Psoas muscle (tissue), 8 donors: Measurements from ENCODE around the gene HCN3. TPM values are rescaled to one million over a fixed set of nuclear protein-coding genes. Genes with fewer than 3 reads are reported as not detected.

Experiments used
- ATAC-seq, 4 donors: fragments of 200-7000 bp; cut with Tn5 transposase; one replicate each; pipeline ENCODE4 v1.9.1; 2020; ENCODE audit warnings: moderate library complexity in 3 of 4, mild to moderate bottlenecking in 2 of 4
- DNase-seq, 2 donors: peaks; one replicate each; pipeline ENCODE4 v3.0.0-alpha.2; 2020
- H3K27ac ChIP-seq: fragments of 200-600 bp; one replicate; pipeline ENCODE4 v1.8.0; 2022
- H3K27me3 ChIP-seq, 3 donors: fragments of 200-600 bp in 1 of 3; one replicate each; pipeline versions ENCODE4 v1.6.1 to v1.8.0; 2013 to 2022; ENCODE audit warnings: low read length in 2 of 3, mild to moderate bottlenecking in 2 of 3, moderate library complexity in 1 of 3; ENCODE audit not compliant: insufficient read depth in 3 of 3
- H3K36me3 ChIP-seq, 2 donors: fragments of 200-600 bp in 1 of 2; one replicate each; pipeline versions ENCODE4 v1.6.1 to v1.8.0; 2013 to 2022; ENCODE audit warnings: low read depth in 1 of 2, mild to moderate bottlenecking in 1 of 2, moderate library complexity in 1 of 2; ENCODE audit not compliant: insufficient read depth in 1 of 2
- H3K4me1 ChIP-seq: fragments of 200-600 bp; one replicate; pipeline ENCODE4 v1.8.0; 2022
- H3K4me3 ChIP-seq: fragments of 200-600 bp; one replicate; pipeline ENCODE4 v1.8.0; 2022; ENCODE audit warnings: mild to moderate bottlenecking
- H3K9me3 ChIP-seq: fragments of 200-600 bp; one replicate; pipeline ENCODE4 v1.8.0; 2022
- WGBS, 3 donors: extraction: QIAGEN DNeasy Blood & Tissue Kit; methylation state at CpG; one replicate each; pipeline versions ENCODE4 v1.1.6 to v1.1.7; 2013; 5-methylcytosine and 5-hydroxymethylcytosine counted together
- intact Hi-C, 2 donors: fragments of 100-400 bp; cut with DNase I; formaldehyde crosslinking; loops; one replicate each; pipeline versions ENCODE4 v1.11.0 to v1.14.2; 2022
- polyA plus RNA-seq, 3 donors: library from polyadenylated mRNA; stranded (reverse); fragments of 200-250 nt; gene quantifications; one replicate each; pipeline ENCODE4 v1.2.3, GENCODE V29; 2013
- total RNA-seq, 4 donors: library from RNA; stranded (reverse); fragmentation: NEBNext Ultra II Directional in 2 of 4; extraction: Animal tissue kit (Norgen Biotek cat#: 25700) in 2 of 4; gene quantifications; one replicate each; pipeline versions ENCODE4 v1.2.1 to v1.2.4, GENCODE V29; 2021 to 2023
- TF ChIP-seq, protein P1 (sequence below): fragments of 200-600 bp; IDR thresholded peaks from one replicate; pipeline ENCODE4 v1.8.0; 2022; ENCODE audit warnings: antibody characterized with exemption
- donor health status: healthy with polysubstance abuse.
- donor health status: DM: no; HTN: no; CAD: no; lungs with moderate emphysema.
- donor health status: Bipolar disorder and iron deficiency.
- donor health status: healthy.
- donor health status: DM: yes; HTN: yes; CAD: no.
- donor health status: DM: no; HTN: no; CAD: no.
- donor health status: DM: no; HTN: no; CAD: no.
- donor health status: DM: yes; HTN: yes; CAD: no.

HCN3 gene
- total and polyA plus RNA-seq, 7 donors: 0.27 to 0.97 (median 0.45) TPM; not detected in 1

DNA sequence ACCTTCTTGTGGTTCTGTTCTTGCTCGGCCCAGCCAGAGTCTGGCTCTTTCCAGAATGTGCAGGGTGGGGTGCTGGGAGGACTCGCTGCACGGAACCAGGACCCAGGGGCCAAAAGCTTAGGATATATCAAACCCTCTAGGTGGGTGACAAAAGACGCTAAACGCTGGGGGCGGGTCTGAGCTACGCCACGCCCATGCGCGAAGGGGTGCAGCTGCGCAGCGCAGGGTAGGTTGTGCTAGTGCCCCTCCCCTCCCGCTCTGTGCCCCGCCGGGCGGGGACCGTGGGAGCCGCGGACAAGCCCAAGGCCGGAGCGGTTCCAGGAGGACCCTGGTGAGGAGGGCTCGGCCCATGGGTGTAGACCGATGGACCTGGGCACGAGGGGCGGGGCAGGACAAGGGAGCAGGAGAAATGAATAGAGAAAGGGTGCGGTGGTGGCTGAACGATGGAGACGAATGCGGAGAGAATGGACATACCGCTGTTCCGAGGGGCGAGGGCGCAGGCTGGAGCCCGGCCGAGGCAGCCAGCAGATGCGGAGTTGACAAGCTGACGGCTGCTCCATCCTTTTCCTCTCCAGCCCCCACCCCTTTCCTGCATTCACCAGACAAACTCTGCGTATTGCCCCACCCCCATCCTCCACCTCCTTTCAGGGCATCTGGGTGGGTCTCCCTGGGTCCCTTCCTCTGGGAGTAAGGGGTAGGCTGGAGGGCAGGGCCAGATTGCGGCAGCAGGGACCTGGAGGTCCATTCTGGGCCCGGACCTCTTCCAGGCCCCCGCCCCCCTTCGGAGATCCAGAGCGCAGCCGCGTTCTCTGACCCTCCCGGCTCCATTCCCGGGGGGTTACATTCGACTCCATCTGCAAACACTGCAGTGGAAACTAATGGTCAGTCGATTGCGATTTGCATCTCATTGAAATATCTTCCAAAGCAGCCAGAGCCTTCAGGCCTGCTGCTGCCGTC is 43.7 kb downstream of the HCN3 start, which contains the start of gene RUSC1:
Gene RUSC1 (plus strand): TSS at position 234 of the 957 bp plus-strand sequence. CDS start 880 bp downstream, outside the sequence.
- intact Hi-C loops: loop anchor here (5.0 to 10.0 kb wide), 3 partner anchors 44 to 274 kb away; partner anchors contain the start of gene HCN3 (in 1 of the 2)
- Histone ChIP-seq H3K27me3 (no peaks in the 10 kb centered on the region), H3K36me3 (peaks cover 0 to 20% of the 10 kb centered on the region in 2 donors), H3K27ac (peak within 1 kb of the TSS; percentile 82), H3K9me3 (no peaks in the 10 kb centered on the region), H3K4me3 (peak within 1 kb of the TSS; percentile 96), H3K4me1 (peaks cover 24% of the 10 kb centered on the region)
- WGBS, 3 donors: 9 to 12% (median 10%) methylated on average over 41 to 51 of the region's 51 CpGs
- TF ChIP-seq, protein P1, sequence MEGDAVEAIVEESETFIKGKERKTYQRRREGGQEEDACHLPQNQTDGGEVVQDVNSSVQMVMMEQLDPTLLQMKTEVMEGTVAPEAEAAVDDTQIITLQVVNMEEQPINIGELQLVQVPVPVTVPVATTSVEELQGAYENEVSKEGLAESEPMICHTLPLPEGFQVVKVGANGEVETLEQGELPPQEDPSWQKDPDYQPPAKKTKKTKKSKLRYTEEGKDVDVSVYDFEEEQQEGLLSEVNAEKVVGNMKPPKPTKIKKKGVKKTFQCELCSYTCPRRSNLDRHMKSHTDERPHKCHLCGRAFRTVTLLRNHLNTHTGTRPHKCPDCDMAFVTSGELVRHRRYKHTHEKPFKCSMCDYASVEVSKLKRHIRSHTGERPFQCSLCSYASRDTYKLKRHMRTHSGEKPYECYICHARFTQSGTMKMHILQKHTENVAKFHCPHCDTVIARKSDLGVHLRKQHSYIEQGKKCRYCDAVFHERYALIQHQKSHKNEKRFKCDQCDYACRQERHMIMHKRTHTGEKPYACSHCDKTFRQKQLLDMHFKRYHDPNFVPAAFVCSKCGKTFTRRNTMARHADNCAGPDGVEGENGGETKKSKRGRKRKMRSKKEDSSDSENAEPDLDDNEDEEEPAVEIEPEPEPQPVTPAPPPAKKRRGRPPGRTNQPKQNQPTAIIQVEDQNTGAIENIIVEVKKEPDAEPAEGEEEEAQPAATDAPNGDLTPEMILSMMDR: no peak
- DNase-seq (peak; percentile 81 to 88), ATAC-seq (peak; percentile 20 to 41 (median 30))

DNA sequence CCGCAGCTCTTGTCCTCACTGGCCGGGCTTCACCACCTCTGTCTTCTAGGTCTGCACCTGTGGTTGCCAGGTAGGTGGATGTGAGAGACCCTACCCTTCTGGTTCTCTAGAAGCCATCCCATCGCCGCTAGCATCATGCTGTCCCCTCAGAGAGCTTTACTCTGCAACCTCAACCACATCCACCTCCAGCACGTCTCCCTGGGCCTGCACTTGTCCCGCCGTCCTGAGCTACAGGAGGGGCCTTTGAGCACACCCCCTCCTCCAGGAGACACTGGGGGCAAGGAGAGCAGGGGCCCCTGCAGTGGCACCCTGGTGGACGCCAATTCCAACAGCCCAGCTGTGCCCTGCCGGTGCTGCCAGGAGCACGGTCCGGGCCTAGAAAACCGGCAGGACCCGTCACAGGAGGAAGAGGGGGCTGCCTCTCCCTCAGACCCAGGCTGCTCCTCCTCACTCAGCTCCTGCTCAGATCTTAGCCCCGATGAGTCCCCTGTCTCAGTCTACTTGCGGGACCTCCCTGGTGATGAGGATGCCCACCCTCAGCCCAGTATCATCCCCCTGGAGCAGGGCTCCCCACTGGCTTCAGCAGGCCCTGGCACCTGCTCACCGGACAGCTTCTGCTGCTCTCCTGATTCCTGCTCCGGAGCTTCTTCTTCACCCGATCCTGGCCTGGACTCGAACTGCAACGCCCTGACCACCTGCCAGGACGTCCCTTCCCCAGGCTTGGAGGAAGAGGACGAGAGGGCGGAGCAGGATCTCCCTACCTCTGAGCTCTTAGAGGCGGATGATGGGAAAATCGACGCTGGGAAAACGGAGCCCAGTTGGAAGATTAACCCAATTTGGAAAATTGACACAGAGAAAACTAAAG is 44.6 kb downstream of the HCN3 start:
- H3K4me1 ChIP-seq: peaks cover 24% of the 10 kb centered on the region
- no peak for ATAC-seq
- TF ChIP-seq, protein P1: no peak
- 33 to 36% (median 34%) methylated on average over 27 of the region's 27 CpGs for WGBS, 3 donors
- peak overlapping the region; percentile 82 for H3K27ac ChIP-seq
- peaks cover 0 to 28% of the 10 kb centered on the region in 2 donors for H3K36me3 ChIP-seq
- H3K27me3 ChIP-seq: no peaks in the 10 kb centered on the region
- H3K9me3 ChIP-seq: no peaks in the 10 kb centered on the region
- no peak for DNase-seq
- peak overlapping the region; percentile 96 for H3K4me3 ChIP-seq
- intact Hi-C loops: loop anchor here (2.0 to 10.0 kb wide), 5 partner anchors 45 to 273 kb away; partner anchors contain the start of gene HCN3 (in 2 of the 2)

DNA sequence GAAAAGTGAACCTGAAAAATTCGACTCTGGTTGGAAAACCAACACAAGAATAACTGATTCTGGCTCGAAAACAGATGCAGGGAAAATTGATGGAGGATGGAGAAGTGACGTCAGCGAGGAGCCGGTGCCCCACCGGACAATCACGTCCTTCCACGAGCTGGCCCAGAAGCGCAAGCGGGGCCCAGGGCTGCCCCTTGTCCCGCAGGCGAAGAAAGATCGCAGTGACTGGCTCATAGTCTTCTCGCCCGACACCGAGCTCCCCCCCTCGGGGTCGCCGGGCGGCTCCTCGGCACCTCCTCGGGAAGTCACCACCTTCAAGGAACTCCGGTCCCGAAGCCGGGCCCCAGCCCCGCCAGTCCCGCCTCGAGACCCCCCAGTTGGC is 45.3 kb downstream of the HCN3 start:
- peaks cover 24% of the 10 kb centered on the region for H3K4me1 ChIP-seq
- intact Hi-C loops: loop anchor here (2.0 to 10.0 kb wide), 5 partner anchors 45 to 272 kb away; partner anchors contain the start of gene HCN3 (in 2 of the 2)
- H3K27ac ChIP-seq: peak overlapping the region; percentile 82
- ATAC-seq (no peak), DNase-seq (peak in 1 of 2 donors; percentile 62)
- no peaks in the 10 kb centered on the region for H3K9me3 ChIP-seq
- peak overlapping the region; percentile 96 for H3K4me3 ChIP-seq
- WGBS, 3 donors: 3 to 7% (median 6%) methylated on average over 22 to 28 of the region's 28 CpGs
- H3K36me3 ChIP-seq: peaks cover 0 to 30% of the 10 kb centered on the region in 2 donors
- H3K27me3 ChIP-seq: no peaks in the 10 kb centered on the region
- TF ChIP-seq, protein P1: no peak

DNA sequence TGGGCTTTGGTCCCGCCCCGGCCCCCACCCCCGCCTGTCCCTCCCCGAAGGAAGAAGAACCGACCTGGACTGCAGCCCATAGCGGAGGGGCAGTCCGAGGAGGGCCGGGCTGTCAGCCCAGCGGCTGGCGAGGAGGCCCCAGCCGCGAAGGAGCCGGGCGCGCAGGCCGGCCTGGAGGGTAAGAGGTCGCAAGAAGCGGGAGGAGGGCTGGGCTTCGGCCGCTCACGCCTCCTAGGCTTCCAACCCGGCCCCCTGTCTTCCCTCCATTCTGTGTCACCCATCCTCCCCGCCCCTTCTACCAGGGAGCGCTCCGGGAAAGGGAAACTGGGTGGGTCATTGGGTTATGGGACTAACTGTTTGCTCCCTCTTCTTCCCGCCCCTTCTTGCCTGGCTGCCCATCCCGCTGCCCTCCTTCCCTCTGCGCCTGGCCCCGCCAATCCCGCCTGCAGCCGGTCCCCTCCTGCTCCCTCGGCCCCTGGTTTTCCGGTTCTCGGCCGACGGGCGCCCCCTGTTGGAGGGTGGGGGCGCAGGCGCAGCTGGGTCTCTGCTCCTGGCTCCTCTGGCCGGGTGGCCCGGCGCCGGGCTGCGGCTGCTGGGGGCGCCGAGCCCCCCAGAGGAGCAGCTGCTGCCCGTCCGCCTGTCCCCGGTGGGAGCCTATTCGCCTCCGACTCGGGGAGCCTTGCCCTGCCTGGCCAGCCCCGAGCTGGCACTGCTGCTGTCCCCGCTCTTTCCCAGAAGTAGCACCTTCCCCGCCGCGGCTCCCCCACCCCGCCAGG is 45.9 kb downstream of the HCN3 start:
- WGBS, 3 donors: 0 to 2% (median 1%) methylated on average over 39 to 58 of the region's 58 CpGs
- H3K27me3 ChIP-seq: no peaks in the 10 kb centered on the region
- intact Hi-C loops: loop anchor here (2.0 to 10.0 kb wide), 5 partner anchors 46 to 272 kb away; partner anchors contain the start of gene HCN3 (in 2 of the 2)
- DNase-seq (peak; percentile 91 to 95), ATAC-seq (peak; percentile 68 to 76 (median 71))
- peak overlapping the region; percentile 96 for H3K4me3 ChIP-seq
- no peaks in the 10 kb centered on the region for H3K9me3 ChIP-seq
- peaks cover 24% of the 10 kb centered on the region for H3K4me1 ChIP-seq
- peak overlapping the region; percentile 82 for H3K27ac ChIP-seq
- H3K36me3 ChIP-seq: peaks cover 0 to 26% of the 10 kb centered on the region in 2 donors
- TF ChIP-seq, protein P1: peak; percentile 92
